Mesothelial cell of epicardium (in vitro differentiated cells): Measurements from ENCODE around the gene NRF1. TPM values are rescaled to one million over a fixed set of nuclear protein-coding genes. Genes with fewer than 3 reads are reported as not detected.

Source experiments
- DNase-seq, 2 experiments: peaks; one replicate each; pipeline ENCODE4 v3.0.0; 2021; ENCODE audit warnings: low spot score in 2 of 2; ENCODE audit not compliant: unreplicated experiment in 2 of 2
- H3K27ac Mint-ChIP-seq: 2 replicates; pipeline ENCODE4 v1.8.0; 2021; ENCODE audit warnings: mixed read lengths
- H3K27me3 Mint-ChIP-seq: 2 replicates; pipeline ENCODE4 v1.8.0; 2021; ENCODE audit warnings: low read depth, mixed read lengths
- H3K36me3 Mint-ChIP-seq: 2 replicates; pipeline ENCODE4 v1.8.0; 2021; ENCODE audit warnings: mixed read lengths
- H3K4me1 Mint-ChIP-seq: 2 replicates; pipeline ENCODE4 v1.8.0; 2021; ENCODE audit warnings: mixed read lengths
- H3K4me3 Mint-ChIP-seq: 2 replicates; pipeline ENCODE4 v1.8.0; 2021; ENCODE audit warnings: mild to moderate bottlenecking, moderate library complexity, mixed read lengths
- H3K9me3 Mint-ChIP-seq: 2 replicates; pipeline ENCODE4 v1.8.0; 2021; ENCODE audit warnings: mixed read lengths
- total RNA-seq: library from RNA; stranded (reverse); gene quantifications from 3 replicates; pipeline ENCODE4 v1.2.1, GENCODE V29; 2021
- TF ChIP-seq, protein P1 (sequence below): fragments of 200-600 bp; sonication (generic); IDR thresholded peaks from one replicate; pipeline ENCODE4 v1.5.0; 2021; ENCODE audit warnings: antibody characterized with exemption; ENCODE audit not compliant: unreplicated experiment

Gene NRF1
- total RNA-seq, 1 donor from 2014 or later: 26.3 TPM

DNA sequence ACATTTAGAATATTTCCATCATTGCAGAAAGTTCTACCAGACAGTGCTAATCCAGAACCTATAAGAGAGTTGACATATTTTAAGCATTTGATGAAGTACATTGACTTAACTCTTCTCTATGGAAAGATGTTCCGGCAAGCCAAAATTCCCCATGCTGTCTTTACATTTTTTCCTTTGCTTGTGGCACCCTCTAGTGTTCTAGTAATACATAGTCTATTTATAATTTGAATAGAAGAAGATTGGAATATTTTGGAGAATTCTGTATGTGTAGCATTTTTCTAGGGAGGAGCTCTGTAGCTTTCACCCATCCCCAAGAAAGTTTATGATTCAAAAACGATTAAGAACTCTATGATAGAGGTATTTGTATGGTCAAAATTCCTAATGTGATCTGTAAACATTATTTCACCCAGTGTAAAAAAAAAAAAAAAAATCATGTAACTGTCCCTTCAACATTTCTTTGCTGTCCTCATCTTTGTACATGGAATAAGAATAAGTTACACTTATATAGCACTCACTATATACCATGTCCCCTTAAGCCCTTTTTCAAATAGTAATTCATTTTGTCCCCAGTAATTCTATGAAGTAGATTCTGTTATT is 33.2 kb downstream of the NRF1 start:
- no peak for DNase-seq
- Mint-ChIP-seq H3K9me3 (no peaks in the 10 kb centered on the region), H3K36me3 (peaks cover 9% of the 10 kb centered on the region), H3K4me1 (no peaks in the 10 kb centered on the region), H3K27me3 (no peaks in the 10 kb centered on the region), H3K4me3 (no peak overlapping the region), H3K27ac (no peak overlapping the region)
- TF ChIP-seq, protein P1, sequence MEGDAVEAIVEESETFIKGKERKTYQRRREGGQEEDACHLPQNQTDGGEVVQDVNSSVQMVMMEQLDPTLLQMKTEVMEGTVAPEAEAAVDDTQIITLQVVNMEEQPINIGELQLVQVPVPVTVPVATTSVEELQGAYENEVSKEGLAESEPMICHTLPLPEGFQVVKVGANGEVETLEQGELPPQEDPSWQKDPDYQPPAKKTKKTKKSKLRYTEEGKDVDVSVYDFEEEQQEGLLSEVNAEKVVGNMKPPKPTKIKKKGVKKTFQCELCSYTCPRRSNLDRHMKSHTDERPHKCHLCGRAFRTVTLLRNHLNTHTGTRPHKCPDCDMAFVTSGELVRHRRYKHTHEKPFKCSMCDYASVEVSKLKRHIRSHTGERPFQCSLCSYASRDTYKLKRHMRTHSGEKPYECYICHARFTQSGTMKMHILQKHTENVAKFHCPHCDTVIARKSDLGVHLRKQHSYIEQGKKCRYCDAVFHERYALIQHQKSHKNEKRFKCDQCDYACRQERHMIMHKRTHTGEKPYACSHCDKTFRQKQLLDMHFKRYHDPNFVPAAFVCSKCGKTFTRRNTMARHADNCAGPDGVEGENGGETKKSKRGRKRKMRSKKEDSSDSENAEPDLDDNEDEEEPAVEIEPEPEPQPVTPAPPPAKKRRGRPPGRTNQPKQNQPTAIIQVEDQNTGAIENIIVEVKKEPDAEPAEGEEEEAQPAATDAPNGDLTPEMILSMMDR: peak; percentile 24

DNA sequence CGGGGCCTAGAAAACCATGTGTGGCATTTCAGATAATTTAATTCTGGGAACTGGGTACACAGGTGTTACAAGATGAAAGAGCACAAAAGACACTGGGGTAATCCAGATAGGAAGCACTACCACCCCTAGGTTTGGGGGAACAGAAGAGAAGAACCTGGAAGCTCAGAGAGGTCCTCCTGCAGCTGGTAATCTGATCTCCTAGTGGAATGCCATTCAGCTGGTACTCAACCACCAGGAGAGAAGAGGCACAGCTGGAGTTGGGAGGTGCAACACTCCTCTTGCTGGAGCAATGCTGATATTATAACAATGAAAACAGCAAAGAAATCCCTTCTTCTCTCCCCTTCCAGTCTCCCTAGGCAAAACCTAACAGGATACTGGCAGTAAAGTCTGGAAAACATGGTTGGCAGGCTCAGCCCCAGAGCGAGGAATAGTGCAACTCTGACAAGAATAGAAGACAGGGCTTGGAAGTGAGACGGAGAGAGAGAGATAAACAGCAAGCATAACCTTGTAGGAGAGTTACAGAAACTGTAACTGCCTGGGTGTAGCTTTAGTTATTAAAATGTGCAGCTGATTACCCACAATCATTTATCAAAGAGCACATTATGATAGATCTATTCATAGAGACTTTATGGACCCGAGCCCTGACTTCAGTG is 35.0 kb downstream of the NRF1 start:
- TF ChIP-seq, protein P1: no peak
- Mint-ChIP-seq H3K4me3 (no peak overlapping the region), H3K9me3 (no peaks in the 10 kb centered on the region), H3K4me1 (no peaks in the 10 kb centered on the region), H3K27me3 (no peaks in the 10 kb centered on the region), H3K27ac (no peak overlapping the region), H3K36me3 (peaks cover 9% of the 10 kb centered on the region)
- no peak for DNase-seq

DNA sequence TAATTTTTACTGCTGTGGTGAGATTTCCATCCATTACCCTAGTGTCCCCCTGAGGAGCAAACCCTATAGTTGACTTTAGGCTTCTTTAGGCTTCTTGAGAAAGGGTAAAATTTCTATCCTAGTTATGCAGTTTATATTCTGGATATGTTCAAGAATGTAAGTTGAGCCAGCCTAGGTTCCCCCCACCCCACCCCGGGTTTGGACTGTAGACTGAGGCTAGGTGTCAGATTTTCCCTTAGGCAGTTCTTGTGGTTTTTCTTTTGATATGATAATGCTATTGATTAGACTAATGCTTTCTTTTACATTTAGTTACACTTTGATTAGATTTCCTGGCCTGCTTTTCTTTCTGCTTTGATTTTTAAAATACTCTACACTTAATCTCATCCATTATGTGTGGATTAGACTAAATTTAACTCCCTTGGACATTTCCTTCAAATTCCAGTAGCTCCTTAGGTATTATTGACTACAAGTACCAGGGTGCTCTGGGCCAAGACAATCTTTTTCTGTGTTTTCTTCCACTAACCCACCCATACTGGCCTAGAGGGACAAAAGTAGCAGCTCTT is 37.7 kb downstream of the NRF1 start:
- TF ChIP-seq, protein P1: no peak
- Mint-ChIP-seq H3K27me3 (no peaks in the 10 kb centered on the region), H3K27ac (no peak overlapping the region), H3K4me3 (no peak overlapping the region), H3K4me1 (no peaks in the 10 kb centered on the region), H3K9me3 (peaks cover 11% of the 10 kb centered on the region), H3K36me3 (peaks cover 19% of the 10 kb centered on the region)
- DNase-seq: no peak

DNA sequence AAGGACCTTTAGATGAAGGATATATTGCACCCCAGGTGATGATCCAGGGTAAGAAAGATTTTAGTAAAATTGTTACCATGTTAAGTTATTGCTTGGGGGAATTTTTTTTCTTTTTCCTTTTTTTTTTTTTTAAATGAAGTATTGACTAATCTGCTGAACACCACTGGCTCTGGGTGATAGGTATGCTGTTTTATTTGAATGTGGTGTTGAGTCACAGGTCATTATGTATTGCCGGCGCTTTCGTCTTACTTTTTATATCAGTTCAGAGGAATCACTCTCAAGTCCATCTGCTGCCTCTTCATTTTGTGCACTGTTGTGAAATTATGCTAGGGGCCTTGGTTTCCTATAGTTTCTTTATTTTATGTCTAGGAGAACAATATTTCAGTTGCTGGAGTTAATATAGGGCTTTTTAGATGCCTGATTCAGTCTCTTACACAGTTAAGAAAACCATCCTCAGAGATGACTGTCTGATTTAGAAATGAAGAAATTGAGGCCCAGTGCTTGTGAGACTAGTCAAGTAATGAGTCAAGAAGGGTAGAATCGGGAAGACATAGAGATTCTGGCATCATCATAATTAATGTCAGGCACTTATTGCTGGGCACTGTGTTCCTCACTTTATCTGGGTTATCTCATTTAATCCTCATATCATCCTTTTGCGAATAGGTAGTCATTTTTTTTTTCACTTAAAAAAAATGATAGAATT is 38.7 kb downstream of the NRF1 start:
- H3K4me1 Mint-ChIP-seq: no peaks in the 10 kb centered on the region
- H3K4me3 Mint-ChIP-seq: no peak overlapping the region
- H3K36me3 Mint-ChIP-seq: peaks cover 21% of the 10 kb centered on the region
- H3K9me3 Mint-ChIP-seq: peaks cover 12% of the 10 kb centered on the region
- no peaks in the 10 kb centered on the region for H3K27me3 Mint-ChIP-seq
- H3K27ac Mint-ChIP-seq: no peak overlapping the region
- no peak for DNase-seq
- TF ChIP-seq, protein P1: no peak

DNA sequence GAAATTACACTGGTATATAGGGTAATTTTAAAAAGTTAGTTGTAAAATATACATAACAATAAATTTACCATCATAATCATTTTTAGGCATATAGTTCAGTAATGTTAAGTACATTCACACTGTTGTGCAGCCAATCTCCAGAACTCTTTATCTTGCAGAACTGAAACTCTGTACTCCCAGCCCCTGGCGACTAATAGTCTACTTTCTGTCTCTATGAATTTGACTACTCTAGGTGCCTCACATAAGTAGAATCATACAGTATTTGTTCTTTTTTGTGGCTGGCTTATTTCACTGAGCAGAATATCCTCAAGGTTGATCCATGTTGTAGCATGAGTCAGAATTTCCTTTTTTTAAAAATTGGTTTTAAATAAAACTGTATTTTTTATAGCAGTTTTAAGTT is 41.4 kb downstream of the NRF1 start:
- TF ChIP-seq, protein P1: no peak
- H3K9me3 Mint-ChIP-seq: peaks cover 12% of the 10 kb centered on the region
- peaks cover 24% of the 10 kb centered on the region for H3K36me3 Mint-ChIP-seq
- DNase-seq: no peak
- H3K27me3 Mint-ChIP-seq: no peaks in the 10 kb centered on the region
- no peak overlapping the region for H3K4me3 Mint-ChIP-seq
- no peak overlapping the region for H3K27ac Mint-ChIP-seq
- no peaks in the 10 kb centered on the region for H3K4me1 Mint-ChIP-seq
